NK-92 (cell line): ENCODE data around the gene MUC5AC.
"Not testable (repeated sequence)": the region's sequence is repeated elsewhere in the genome, so short reads cannot be mapped to it uniquely, and the experiment has no call there.

ENCODE experiments used
- DNase-seq: peaks from one replicate; lab custom pipeline; 2025; ENCODE audit not compliant: unreplicated experiment; lab: John Stamatoyannopoulos, UW

Gene MUC5AC

DNA sequence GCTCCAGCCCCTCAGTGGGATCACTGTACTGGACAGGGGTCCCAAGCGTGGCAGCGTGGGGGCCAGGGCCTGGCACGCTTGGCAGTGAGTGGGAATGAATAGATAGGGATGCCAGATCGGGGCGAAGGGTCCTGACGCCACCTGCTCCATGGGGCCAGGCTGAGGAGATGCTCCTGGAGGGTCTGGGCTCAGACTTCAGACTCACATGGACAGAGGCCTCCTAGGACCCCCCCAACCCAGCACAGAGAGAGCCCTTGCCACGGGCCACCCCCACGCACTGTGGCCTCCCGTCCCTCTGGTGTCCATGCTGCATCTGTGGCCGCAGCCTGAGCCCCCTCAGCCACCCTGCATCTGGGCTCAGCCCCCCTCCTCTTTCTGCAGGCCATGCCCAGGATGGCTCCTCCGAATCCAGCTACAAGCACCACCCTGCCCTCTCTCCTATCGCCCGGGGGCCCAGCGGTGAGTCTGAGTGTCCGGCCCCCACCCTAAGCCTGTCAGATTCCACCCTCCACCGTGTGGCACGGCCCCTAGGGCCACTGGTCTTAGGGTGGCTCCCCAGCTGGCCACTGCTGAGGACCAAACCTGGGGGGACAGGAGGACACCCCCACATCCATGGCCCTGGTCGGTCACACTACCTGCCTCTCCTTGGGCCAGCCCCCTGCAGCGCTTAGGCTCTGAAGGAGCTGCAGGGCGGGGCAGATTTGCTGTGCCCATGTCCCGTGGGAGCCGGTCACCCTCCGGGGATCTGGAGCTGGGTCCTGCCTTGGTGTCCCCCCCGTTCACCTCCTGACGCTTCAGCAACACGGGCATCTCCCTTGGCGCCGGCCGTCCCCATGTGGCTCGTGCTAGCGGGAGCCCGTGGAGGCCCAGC lies 2.7 kb downstream of the MUC5AC start:
- DNase-seq: no peak

DNA sequence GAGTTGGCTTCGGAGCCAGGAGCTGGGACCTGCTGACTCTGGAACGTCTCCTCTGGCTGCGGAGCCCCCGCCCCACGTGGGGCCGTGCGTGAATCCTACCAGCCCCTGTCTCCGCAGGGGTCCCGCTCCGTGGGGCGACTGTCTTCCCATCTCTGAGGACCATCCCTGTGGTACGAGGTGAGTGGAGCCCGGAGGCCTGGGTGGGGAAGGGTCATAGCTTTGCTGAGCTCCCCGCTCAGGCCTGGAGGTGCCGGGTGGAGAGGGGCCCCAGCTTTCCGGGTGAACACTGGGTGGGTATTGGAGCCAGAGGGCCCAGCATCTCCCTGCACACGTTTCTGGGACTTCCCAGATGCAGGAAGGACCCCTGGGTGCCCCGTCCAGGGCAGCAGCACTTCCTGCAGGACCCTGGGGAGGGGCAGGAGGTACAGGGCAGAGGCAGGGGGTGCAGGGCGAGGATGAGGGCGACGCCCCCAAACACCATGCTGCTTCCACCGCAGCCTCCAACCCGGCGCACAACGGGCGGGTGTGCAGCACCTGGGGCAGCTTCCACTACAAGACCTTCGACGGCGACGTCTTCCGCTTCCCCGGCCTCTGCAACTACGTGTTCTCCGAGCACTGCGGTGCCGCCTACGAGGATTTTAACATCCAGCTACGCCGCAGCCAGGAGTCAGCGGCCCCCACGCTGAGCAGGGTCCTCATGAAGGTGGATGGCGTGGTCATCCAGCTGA lies 3.8 kb downstream of the MUC5AC start:
- no peak for DNase-seq

DNA sequence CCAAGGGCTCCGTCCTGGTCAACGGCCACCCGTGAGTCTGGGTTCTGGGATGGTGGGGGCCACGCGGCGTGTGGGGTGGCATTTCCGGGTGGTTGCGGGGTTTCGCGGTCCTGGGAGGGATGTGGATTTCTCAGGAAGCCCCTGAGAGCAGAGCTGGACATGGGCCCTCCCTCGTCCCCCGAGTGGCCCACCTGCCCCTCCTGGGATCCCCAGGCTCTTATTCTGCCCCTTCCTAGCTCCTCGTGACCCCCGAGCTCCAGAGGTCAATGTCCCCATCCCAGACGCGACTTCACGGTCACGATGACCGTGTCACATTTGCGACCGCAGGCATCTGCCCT lies 4.4 kb downstream of the MUC5AC start:
- DNase-seq: no peak

DNA sequence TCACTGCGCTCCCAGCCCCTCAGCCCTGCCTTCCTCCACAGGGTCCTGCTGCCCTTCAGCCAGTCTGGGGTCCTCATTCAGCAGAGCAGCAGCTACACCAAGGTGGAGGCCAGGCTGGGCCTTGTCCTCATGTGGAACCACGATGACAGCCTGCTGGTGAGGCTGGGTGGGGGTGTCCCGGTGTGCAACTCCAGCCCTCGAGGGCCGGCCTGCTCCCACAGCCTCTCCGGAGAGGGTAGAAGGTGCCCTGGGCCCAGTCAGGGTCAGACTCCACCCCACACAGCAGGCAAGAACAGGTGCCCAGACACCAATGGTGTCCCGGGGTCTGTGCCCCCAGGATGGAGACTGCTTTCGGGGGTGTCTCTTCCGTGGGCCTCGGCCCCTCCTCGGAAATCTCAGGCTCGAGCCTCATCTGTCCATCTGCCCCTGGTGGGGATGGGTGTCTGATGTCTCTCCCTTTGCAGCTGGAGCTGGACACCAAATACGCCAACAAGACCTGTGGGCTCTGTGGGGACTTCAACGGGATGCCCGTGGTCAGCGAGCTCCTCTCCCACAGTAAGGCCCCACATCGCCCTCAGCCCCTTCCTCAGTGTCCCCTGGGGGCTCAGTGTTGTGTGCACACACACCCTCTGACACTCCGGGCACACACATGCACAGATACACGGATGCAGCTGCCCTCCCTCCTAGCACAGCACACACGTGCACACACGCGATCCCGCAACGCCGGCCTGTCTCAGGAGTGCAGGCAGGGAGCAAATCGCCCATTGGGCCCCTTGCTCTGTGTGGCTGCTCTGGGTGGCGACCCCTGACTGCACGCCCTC lies 4.9 kb downstream of the MUC5AC start:
- no peak for DNase-seq

DNA sequence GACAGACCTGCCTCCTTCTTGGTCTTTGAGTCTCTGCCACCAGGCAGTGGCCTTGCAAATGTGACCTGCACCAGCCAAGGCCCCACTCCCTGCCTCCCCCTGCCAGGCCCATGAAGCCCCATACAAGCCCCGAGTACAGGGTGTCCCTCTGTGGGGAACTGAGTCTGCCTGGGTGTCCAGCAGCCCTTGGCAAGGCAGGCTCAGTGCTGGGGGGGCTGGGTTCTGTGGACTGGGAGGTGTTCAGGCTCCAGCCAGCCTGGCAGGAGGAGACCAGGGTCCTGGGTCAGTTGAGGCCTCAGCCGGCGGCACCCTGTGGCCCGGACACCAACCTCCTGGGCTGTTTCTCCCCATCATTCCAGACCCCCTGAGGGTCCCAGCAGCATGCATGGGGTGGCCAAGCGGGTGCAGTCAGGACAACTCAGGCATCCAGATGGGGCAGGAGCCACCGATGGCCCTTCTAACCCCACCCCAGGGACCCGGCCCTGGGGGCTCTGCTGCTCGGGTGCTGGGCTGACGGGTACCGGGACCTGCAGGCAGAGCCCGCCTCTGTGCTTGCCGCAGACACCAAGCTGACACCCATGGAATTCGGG lies 5.7 kb downstream of the MUC5AC start:
- no peak for DNase-seq

DNA sequence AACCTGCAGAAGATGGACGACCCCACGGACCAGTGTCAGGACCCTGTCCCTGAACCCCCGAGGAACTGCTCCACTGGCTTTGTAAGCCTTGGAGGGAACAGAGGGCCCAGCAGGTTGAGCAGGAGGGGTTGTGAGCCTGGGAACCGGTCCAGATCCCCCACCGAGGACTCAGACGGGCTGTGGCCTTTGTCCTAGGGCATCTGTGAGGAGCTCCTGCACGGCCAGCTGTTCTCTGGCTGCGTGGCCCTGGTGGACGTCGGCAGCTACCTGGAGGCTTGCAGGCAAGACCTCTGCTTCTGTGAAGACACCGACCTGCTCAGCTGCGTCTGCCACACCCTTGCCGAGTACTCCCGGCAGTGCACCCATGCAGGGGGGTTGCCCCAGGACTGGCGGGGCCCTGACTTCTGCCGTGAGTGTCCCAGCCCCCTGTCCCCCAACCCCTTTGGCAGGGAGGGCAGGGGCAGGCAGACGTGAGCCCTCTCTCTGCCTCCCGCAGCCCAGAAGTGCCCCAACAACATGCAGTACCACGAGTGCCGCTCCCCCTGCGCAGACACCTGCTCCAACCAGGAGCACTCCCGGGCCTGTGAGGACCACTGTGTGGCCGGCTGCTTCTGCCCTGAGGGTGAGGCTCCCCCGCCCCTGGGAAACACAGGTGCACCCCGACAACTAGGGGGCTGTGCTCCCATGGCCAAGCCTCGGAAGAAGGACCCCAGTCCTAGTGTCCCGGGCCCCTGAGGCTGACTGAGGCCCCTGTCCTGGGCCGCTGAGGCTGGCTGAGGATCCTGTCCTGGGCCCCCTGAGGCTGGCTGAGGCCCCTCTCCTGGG lies 6.4 kb downstream of the MUC5AC start:
- no peak for DNase-seq

DNA sequence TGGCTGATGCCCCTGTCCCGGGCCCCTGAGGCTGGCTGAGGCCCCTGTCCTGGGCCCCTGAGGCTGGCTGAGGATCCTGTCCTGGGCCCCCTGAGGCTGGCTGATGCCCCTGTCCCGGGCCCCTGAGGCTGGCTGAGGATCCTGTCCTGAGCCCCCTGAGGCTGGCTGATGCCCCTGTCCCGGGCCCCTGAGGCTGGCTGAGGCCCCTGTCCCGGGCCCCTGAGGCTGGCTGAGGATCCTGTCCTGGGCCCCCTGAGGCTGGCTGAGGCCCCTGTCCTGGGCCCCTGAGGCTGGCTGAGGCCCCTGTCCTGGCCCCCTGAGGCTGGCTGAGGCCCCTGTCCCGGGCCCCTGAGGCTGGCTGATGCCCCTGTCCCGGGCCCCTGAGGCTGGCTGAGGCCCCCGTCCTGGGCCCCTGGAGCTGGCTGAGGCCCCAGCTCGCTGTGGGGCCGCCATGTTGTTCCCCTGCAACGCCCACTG lies 7.1 kb downstream of the MUC5AC start:
- DNase-seq: not testable (repeated sequence)

DNA sequence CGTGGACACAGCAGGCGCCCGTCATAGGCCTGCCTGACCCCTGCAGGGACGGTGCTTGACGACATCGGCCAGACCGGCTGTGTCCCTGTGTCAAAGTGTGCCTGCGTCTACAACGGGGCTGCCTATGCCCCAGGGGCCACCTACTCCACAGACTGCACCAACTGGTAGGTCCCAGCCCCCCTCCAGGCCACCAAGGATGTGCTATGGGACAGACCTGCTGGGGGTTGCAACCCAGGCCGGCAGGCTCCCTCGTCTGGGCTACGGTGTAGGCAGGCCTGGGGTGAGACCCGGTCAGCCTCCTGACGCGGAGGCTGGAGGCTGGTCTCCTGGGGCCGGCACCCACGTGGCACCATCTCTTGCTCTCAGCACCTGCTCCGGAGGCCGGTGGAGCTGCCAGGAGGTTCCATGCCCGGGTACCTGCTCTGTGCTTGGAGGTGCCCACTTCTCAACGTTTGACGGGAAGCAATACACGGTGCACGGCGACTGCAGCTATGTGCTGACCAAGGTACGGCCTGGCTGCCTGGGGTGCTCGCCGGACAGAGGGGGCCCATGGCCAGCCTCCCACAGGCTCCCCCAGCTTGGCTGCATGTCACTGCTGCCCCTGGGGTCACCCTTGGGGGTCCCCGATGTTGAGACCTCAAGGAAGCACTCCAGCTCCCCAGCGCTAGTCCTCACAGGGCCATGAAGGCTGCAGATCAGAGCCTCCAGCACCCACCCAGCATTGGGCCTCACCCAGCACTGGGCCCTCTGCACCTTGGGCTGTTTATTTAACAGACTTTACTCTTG lies 7.7 kb downstream of the MUC5AC start:
- no peak for DNase-seq

DNA sequence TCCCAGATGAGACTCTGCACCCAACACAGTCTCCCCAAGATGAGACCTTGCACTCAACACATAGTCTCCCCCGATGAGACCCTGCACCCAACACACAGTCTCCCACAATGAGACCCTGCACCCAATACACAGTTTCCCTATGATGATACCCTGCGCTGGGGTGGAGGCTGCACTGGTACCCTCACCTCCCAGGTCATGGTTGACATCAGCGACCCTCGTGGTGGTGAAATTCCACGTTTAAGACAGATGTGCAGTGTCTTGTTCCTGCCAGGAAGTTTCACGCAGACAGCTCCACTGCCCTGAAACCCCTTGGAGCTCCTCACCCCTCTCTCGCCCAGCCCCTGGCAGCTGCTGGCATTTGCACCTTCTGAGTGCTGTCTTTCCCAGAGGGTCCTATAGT lies 9.5 kb downstream of the MUC5AC start:
- no peak for DNase-seq

DNA sequence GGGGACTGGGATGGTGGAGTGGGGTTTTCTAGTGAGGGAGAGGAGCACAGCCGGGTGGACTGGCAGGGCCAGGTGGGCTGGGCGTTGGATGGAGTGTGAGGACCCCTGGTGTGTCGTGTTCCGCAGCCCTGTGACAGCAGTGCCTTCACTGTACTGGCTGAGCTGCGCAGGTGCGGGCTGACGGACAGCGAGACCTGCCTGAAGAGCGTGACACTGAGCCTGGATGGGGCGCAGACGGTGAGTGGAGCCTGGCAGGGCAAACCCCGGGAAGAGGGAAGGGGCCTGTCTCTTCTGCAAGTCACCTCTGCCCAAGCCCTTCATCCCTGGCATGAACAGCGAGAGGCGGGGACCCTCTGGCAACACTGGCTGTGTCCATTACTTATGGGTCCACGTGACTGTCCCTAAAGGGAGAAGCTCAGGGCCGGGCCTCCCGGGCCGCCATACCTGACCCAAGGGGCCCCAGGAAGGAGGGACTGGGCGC lies 10.0 kb downstream of the MUC5AC start:
- DNase-seq: no peak

DNA sequence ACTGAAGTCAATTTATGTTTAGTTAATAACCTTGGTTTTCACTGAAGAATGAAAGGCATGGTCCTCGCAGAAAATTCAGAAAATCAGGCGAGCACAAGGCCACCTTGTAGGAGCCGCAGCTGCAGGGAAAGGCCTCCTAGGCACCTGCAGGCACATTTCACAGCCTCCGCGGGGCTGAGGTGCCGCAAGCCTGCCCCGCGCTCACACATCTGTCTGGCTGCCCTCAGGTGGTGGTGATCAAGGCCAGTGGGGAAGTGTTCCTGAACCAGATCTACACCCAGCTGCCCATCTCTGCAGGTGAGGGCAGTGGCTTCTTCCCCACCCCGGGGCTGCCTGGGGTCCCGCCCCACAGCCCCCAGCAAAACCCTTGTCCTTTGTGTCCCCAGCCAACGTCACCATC lies 10.5 kb downstream of the MUC5AC start:
- DNase-seq: no peak

DNA sequence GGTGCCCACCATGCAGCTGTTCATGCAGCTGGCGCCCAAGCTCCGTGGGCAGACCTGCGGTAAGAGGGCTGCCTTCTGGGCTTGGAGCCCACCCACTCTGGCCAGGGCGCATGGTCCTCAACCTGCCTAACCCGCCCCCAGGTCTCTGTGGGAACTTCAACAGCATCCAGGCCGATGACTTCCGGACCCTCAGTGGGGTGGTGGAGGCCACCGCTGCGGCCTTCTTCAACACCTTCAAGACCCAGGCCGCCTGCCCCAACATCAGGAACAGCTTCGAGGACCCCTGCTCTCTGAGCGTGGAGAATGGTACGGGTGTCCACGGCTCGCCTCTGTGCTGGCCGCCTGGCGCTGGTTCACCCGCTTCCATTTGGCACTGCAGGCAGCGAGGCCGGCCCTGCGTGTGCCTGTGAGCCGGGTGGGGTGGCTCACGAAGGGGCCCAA lies 11.0 kb downstream of the MUC5AC start:
- DNase-seq: no peak

DNA sequence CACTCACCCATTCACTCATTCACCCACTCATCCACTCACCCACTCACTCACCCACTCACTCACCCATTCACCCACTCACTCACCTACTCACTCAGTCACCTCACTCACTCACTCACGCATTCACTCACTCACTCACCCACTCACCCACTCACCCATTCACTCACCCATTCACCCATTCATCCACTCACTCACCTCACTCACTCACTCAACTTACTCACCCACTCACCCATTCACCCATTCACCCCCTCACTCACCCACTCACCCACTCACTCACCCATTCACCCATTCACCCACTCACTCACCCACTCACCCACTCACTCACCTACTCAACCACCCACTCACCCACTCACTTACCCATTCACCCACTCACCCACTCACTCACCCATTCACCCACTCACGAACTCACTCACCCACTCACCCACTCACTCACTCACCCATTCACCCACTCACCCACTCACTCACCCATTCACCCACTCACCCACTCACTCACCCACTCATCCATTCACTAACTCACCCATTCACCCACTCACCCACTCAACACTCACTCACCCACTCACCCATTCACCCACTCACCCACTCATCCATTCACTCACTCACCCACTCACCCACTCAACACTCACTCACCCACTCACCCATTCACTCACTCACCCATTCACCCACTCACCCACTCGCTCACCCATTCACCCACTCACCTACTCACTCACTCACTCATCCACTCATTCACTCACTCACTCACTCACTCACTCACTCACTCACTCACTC lies 13.7 kb downstream of the MUC5AC start:
- DNase-seq: no peak

DNA sequence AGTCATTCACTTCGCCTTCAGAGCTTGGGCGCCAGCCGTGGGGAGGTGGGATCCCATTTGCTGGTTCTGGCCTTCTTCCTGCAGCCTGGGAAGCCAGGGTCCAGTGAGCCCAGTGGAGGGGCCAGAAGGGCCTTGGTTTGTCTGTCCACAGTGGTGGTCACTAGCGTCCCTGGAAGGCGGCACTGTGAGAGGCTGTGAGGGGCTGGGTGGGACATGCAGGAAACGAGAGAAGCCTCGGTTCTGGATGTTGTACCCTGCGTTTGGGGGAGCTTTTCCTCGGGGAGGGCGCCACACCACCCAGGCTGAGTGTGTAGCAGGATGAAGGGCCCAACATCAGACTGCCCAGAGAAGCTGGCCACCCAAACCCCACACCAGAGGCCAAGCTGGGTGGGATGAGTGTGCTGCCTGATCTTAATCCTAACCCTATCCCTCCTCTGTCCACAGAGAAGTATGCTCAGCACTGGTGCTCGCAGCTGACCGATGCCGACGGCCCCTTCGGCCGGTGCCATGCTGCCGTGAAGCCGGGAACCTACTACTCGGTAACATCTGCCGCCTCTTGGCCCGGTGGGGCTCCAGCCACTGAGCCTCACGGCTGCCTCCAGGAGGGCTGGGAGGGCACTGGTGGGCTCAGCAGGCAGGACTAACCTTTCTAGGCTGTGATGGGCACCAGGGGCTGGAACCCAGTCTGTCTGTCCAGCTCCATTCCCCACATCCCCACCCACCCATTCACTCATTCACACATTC lies 14.4 kb downstream of the MUC5AC start:
- no peak for DNase-seq

DNA sequence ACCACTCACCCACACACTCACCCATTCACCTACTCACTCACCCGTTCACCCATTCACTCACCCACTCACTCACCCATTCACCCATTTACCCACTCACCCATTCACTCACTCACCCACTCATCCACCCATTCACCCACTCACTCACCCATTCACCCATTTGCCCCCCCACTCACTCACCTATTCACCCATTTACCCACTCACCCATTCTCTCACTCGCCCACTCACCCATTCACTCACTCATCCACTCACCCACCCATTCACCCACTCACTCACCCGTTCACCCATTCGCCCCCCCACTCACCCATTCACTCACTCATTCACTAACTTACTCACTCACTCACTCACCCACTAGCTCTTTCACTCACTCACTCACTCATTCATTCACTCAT lies 15.0 kb downstream of the MUC5AC start:
- no peak for DNase-seq

DNA sequence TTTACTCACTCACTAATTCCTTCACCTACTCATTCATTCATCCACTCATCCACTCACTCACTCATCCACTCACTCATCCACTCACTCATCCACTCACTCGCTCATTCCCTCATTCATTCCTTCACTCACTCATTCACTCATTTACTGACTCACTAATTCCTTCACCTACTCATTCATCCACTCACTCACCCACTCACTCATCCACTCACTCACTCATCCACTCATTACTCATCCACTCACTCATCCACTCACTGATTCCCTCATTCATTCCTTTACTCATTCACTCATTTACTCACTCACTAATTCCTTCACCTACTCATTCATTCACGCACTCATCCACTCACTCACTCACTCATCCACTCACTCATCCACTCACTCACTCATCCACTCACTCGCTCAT lies 15.6 kb downstream of the MUC5AC start:
- DNase-seq: not testable (repeated sequence)

DNA sequence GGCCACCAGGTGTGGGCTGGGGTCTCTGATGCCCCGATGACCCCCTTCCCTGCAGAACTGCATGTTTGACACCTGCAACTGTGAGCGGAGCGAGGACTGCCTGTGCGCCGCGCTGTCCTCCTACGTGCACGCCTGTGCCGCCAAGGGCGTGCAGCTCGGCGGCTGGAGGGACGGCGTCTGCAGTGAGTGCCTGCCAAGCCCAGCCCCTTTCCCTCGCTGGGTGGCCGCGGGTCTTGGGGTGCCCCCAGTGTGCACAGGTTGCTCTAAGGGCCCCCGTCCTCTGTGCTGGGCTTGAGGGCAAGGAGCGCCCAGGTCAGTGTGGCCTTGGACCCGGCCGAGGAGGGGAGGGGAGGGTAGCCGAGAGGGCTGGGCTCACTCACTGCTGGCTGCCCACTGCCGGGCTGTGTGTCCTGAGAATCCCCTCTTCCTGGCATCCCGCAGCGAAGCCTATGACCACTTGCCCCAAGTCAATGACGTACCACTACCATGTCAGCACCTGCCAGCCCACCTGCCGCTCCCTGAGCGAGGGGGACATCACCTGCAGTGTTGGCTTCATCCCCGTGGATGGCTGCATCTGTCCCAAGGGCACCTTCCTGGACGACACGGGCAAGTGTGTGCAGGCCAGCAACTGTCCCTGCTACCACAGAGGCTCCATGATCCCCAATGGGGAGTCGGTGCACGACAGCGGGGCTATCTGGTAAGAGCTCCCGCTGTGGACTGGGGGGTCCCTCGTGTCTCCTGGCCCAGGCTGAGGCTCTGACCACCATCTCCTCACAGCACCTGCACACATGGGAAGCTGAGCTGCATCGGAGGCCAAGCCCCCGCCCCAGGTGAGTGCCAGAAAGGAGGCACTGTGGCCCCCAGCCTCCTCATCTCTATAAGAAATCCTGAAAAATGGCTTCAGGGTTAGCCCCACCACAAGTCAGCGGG lies 17.0 kb downstream of the MUC5AC start:
- DNase-seq: no peak
